Parathyroid adenoma (tissue), 2 donors: Measurements from ENCODE around the gene MRTFB.

Source experiments
- H2AFZ ChIP-seq: fragments of 300-600 bp; sonication (generic); one replicate; pipeline ENCODE4 v1.7.0; 2017; ENCODE audit warnings: antibody characterized with exemption, mild to moderate bottlenecking
- H3K27ac ChIP-seq: fragments of 300-600 bp; sonication (generic); one replicate; pipeline ENCODE4 v1.7.0; 2017
- H3K27me3 ChIP-seq: fragments of 300-600 bp; sonication (generic); one replicate; pipeline ENCODE4 v1.7.0; 2017; ENCODE audit warnings: low read length; ENCODE audit not compliant: control insufficient read depth, insufficient read depth
- H3K36me3 ChIP-seq: fragments of 300-600 bp; sonication (generic); one replicate; pipeline ENCODE4 v1.7.0; 2017; ENCODE audit warnings: low read length; ENCODE audit not compliant: control insufficient read depth, insufficient read depth
- H3K4me1 ChIP-seq: fragments of 300-600 bp; sonication (generic); one replicate; pipeline ENCODE4 v1.7.0; 2017; ENCODE audit warnings: control low read depth
- H3K4me2 ChIP-seq: fragments of 300-600 bp; sonication (generic); one replicate; pipeline ENCODE4 v1.7.0; 2017; ENCODE audit warnings: low read length
- H3K4me3 ChIP-seq: fragments of 300-600 bp; sonication (generic); one replicate; pipeline ENCODE4 v1.7.0; 2017; ENCODE audit warnings: low read depth, low read length
- H3K79me2 ChIP-seq: fragments of 300-600 bp; sonication (generic); one replicate; pipeline ENCODE4 v1.7.0; 2017; ENCODE audit warnings: control low read depth
- H3K9ac ChIP-seq: fragments of 300-600 bp; sonication (generic); one replicate; pipeline ENCODE4 v1.7.0; 2017; ENCODE audit warnings: mild to moderate bottlenecking
- H3K9me3 ChIP-seq: fragments of 300-600 bp; sonication (generic); one replicate; pipeline ENCODE4 v1.7.0; 2017; ENCODE audit warnings: low read length; ENCODE audit not compliant: control insufficient read depth
- TF ChIP-seq, protein P1 (sequence below): fragments of 300-600 bp; sonication (generic); IDR thresholded peaks from one replicate; pipeline ENCODE4 v1.7.0; 2017; ENCODE audit warnings: antibody characterized with exemption, mild to moderate bottlenecking
- donor health status: primary hyperparathyroidism.

The MRTFB gene

DNA sequence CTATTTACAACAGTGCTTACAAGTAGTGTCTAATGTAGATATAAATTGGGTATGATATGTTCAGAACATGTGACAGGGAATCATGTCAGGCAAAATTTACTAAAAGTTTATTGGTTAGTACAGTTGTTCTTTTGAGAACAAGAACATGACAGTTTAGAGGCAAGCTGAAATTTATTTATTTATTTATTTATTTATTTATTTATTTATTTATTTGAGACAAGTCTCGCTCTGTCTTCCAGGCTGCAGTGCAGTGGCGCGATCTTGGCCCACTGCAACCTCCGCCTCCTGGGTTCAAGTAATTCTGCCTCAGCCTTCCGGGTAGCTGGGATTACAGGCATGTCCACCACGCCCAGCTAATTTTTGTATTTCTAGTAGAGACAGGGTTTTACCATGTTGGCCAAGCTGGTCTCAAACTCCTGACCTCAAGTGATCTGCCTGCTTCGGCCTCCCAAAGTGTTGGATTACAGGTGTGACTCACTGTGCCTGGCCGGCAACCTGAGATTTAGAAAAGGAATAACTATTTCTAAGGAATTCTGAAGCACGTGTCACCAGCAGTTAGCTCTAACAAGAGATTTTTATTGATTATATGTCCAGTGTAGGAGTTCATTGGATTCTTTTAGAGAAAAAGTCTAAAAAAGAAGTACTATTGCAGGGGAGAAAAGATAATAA lies 24.9 kb downstream of the MRTFB start:
- Histone ChIP-seq H3K9ac (no peak overlapping the region), H3K9me3 (no peaks in the 10 kb centered on the region), H3K36me3 (no peaks in the 10 kb centered on the region), H3K79me2 (peaks cover 29% of the 10 kb centered on the region), H2AFZ (no peak overlapping the region), H3K4me1 (peaks cover 21% of the 10 kb centered on the region), H3K27ac (peak overlapping the region; percentile 59), H3K4me3 (no peak overlapping the region), H3K27me3 (no peaks in the 10 kb centered on the region), H3K4me2 (peak overlapping the region; percentile 65)
- TF ChIP-seq, protein P1, sequence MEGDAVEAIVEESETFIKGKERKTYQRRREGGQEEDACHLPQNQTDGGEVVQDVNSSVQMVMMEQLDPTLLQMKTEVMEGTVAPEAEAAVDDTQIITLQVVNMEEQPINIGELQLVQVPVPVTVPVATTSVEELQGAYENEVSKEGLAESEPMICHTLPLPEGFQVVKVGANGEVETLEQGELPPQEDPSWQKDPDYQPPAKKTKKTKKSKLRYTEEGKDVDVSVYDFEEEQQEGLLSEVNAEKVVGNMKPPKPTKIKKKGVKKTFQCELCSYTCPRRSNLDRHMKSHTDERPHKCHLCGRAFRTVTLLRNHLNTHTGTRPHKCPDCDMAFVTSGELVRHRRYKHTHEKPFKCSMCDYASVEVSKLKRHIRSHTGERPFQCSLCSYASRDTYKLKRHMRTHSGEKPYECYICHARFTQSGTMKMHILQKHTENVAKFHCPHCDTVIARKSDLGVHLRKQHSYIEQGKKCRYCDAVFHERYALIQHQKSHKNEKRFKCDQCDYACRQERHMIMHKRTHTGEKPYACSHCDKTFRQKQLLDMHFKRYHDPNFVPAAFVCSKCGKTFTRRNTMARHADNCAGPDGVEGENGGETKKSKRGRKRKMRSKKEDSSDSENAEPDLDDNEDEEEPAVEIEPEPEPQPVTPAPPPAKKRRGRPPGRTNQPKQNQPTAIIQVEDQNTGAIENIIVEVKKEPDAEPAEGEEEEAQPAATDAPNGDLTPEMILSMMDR, result no peak

DNA sequence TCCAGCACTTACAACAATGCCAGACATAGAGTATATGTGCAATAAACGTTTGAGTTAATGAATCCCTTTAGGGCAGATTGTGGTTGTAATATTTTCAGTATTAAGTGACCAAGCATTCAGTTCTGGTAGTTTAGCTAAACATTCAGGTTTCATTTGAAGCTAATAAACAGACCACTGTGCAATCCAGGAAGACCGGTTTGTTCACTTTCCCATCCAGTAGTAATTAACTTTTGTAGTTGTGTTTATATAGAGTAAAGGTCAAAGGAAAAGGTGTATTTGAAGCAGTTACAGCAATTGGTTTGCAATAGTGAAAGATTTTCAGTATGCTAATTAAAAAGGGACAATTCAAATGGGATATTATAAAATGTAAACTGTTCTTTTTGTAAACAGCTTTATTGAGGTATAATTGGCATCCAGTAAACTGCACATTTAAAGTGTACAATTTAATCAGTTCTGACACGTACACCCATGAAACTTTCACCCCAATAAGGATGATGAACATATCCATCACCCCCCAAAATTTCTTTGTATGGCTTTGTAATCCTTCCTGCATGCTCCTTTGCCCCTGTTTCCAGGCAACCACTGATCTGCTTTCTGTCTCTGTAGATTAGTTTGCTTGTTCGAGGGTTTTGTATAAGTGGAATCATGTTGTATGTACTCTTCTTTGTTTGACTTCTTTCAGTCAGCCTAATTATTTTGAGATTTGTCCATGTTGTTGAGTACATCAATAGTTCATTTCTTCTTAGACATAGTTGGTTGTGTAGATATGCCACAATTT lies 26.3 kb downstream of the MRTFB start:
- no peak overlapping the region for H2AFZ ChIP-seq
- peaks cover 32% of the 10 kb centered on the region for H3K4me1 ChIP-seq
- peaks cover 32% of the 10 kb centered on the region for H3K79me2 ChIP-seq
- TF ChIP-seq, protein P1, result no peak
- peak overlapping the region; percentile 59 for H3K27ac ChIP-seq
- H3K36me3 ChIP-seq, result no peaks in the 10 kb centered on the region
- peak overlapping the region; percentile 65 for H3K4me2 ChIP-seq
- no peaks in the 10 kb centered on the region for H3K9me3 ChIP-seq
- no peaks in the 10 kb centered on the region for H3K27me3 ChIP-seq
- peak overlapping the region; percentile 39 for H3K4me3 ChIP-seq
- H3K9ac ChIP-seq, result no peak overlapping the region

DNA sequence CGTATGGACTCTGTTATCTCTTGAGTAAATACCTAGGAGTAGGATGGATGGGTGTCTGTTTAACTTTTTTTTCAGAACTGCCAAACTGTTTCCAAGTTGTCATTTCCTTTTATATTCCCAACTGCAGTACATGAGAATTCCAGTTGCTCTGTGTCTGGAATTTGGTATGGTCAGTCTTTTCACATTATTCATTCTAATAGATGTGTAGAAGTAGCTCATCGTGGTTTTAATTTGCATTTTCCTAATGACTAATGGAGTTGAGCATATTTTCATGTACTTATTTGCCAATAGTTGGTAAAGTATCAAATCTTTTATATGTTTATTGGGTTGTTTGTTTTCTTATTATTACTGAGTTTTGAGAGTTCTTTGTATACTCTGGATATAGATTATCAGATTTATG lies 27.0 kb downstream of the MRTFB start:
- no peak overlapping the region for H2AFZ ChIP-seq
- peak overlapping the region; percentile 59 for H3K27ac ChIP-seq
- no peaks in the 10 kb centered on the region for H3K9me3 ChIP-seq
- peak overlapping the region; percentile 39 for H3K4me3 ChIP-seq
- H3K4me1 ChIP-seq, result peaks cover 35% of the 10 kb centered on the region
- H3K27me3 ChIP-seq, result no peaks in the 10 kb centered on the region
- no peaks in the 10 kb centered on the region for H3K36me3 ChIP-seq
- TF ChIP-seq, protein P1, result no peak
- peaks cover 35% of the 10 kb centered on the region for H3K79me2 ChIP-seq
- H3K4me2 ChIP-seq, result peak overlapping the region; percentile 62
- H3K9ac ChIP-seq, result no peak overlapping the region

DNA sequence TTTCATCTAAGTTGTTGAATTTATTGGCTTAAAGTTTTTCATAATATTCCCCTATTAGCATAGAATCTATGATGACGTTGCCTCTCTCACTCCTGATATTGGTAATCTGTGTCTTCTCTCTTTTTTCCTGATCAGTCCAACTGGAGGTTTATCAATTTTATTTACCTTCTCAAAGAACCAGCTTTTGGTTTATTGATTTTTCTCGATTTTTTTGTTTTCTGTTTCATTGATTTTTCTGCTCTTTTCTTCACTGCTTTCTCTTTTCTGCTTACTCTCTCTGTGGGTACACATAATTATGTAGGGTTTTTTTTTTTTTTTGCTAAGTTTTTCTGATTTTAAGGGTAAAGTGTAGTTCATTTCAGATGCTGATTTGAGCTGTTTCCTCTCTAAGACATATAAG lies 29.7 kb downstream of the MRTFB start:
- Histone ChIP-seq H3K9ac (no peak overlapping the region), H3K4me1 (peaks cover 43% of the 10 kb centered on the region), H3K79me2 (peaks cover 49% of the 10 kb centered on the region), H3K36me3 (no peaks in the 10 kb centered on the region), H3K27ac (no peak overlapping the region), H3K4me3 (no peak overlapping the region), H3K4me2 (no peak overlapping the region), H3K27me3 (no peaks in the 10 kb centered on the region), H3K9me3 (no peaks in the 10 kb centered on the region), H2AFZ (no peak overlapping the region)
- TF ChIP-seq, protein P1, result no peak
